PFSK-1 (cell line): ENCODE results near the gene HHAT.

ENCODE experiments used
- POLR2AphosphoS5 ChIP-seq: IDR thresholded peaks from 2 replicates; pipeline ENCODE4 v1.6.1; 2012; ENCODE audit warnings: low read depth, mild to moderate bottlenecking, control low read depth, low read length, moderate library complexity
- SIN3A ChIP-seq: IDR thresholded peaks from 2 replicates; pipeline ENCODE4 v1.6.1; 2012; ENCODE audit warnings: mild to moderate bottlenecking, low read length, moderate library complexity, borderline replicate concordance; ENCODE audit not compliant: insufficient read depth
- TAF1 ChIP-seq: IDR thresholded peaks from 2 replicates; pipeline ENCODE4 v1.6.1; 2012; ENCODE audit warnings: low read length, control low read depth, borderline replicate concordance; ENCODE audit not compliant: insufficient read depth
- TF ChIP-seq, protein P1 (sequence below), 2 experiments: IDR thresholded peaks; 2 replicates each; pipeline versions ENCODE4 v1.6.1 to v1.8.0; 2011 to 2012; ENCODE audit warnings: low read depth in 2 of 2, low read length in 2 of 2, control low read depth in 1 of 2, inconsistent platforms in 1 of 2, mild to moderate bottlenecking in 1 of 2, moderate library complexity in 1 of 2; ENCODE audit not compliant: insufficient read depth in 1 of 2

DNA sequence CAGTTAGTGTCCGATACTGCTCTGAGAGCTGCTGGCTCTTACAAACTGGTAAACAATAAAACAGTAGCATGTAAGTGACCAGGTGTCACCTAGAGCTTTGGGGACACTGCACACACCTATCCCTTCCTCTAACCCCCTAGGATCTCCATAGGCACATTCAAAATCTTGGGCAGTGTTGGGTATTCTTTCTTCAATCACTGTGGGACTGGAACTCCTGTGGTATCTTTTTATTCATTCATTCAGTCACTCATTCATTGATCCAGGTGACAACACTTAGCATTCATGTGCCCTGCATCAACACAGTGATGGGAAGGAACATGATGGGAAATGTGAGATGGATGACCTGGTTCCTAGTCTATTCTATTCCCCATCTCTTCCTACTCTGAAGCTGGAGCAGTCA, 73.9 kb downstream of the HHAT start:
- TF ChIP-seq TAF1 = no peak
- TF ChIP-seq, protein P1, sequence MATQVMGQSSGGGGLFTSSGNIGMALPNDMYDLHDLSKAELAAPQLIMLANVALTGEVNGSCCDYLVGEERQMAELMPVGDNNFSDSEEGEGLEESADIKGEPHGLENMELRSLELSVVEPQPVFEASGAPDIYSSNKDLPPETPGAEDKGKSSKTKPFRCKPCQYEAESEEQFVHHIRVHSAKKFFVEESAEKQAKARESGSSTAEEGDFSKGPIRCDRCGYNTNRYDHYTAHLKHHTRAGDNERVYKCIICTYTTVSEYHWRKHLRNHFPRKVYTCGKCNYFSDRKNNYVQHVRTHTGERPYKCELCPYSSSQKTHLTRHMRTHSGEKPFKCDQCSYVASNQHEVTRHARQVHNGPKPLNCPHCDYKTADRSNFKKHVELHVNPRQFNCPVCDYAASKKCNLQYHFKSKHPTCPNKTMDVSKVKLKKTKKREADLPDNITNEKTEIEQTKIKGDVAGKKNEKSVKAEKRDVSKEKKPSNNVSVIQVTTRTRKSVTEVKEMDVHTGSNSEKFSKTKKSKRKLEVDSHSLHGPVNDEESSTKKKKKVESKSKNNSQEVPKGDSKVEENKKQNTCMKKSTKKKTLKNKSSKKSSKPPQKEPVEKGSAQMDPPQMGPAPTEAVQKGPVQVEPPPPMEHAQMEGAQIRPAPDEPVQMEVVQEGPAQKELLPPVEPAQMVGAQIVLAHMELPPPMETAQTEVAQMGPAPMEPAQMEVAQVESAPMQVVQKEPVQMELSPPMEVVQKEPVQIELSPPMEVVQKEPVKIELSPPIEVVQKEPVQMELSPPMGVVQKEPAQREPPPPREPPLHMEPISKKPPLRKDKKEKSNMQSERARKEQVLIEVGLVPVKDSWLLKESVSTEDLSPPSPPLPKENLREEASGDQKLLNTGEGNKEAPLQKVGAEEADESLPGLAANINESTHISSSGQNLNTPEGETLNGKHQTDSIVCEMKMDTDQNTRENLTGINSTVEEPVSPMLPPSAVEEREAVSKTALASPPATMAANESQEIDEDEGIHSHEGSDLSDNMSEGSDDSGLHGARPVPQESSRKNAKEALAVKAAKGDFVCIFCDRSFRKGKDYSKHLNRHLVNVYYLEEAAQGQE (IDR thresholded peaks at IDR 0.05; ENCODE audit: insufficient read depth in 1 of 2, low read depth in 2 of 2, low read length in 2 of 2) = no peak
- TF ChIP-seq POLR2AphosphoS5 = no peak
- TF ChIP-seq SIN3A = no peak
